Retinal pigment epithelial cell (primary cell): ENCODE results near the gene MICB.
"Not testable (repeated sequence)": the region's sequence is repeated elsewhere in the genome, so short reads cannot be mapped to it uniquely, and the experiment has no call there.

Experiments used
- DNase-seq: peaks from one replicate; pipeline ENCODE4 v3.0.0-alpha.2; 2010; ENCODE audit warnings: low read depth
- H3K4me3 ChIP-seq: 2 replicates; pipeline ENCODE4 v1.5.1; 2011; ENCODE audit warnings: mild to moderate bottlenecking, low read length, control low read depth, moderate library complexity
- TF ChIP-seq, protein P1 (sequence below): conservative IDR thresholded peaks from 2 replicates; pipeline ENCODE4 v1.5.1; 2011; ENCODE audit warnings: low read depth, low read length, control low read depth, inconsistent platforms

Gene MICB

DNA sequence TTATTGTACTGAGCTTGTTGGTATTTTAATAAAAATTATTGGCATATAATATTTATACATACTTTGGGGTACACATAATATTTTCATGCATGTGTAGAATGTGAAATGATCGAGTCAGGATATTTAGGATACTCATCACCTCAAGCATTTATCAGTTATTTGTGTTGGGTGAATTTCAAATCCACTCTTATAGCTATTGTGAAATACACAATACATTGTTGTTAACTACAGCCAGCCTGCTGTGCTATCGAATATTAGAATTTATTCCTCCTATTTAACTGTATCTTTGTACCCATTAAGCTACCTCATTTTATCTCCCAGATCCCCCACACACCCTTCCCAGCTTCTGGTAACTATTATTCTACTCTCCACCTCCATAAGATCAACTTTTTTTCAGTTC is 14.6 kb upstream of the MICB start:
- H3K4me3 ChIP-seq = no peak overlapping the region
- no peak for DNase-seq
- TF ChIP-seq, protein P1, sequence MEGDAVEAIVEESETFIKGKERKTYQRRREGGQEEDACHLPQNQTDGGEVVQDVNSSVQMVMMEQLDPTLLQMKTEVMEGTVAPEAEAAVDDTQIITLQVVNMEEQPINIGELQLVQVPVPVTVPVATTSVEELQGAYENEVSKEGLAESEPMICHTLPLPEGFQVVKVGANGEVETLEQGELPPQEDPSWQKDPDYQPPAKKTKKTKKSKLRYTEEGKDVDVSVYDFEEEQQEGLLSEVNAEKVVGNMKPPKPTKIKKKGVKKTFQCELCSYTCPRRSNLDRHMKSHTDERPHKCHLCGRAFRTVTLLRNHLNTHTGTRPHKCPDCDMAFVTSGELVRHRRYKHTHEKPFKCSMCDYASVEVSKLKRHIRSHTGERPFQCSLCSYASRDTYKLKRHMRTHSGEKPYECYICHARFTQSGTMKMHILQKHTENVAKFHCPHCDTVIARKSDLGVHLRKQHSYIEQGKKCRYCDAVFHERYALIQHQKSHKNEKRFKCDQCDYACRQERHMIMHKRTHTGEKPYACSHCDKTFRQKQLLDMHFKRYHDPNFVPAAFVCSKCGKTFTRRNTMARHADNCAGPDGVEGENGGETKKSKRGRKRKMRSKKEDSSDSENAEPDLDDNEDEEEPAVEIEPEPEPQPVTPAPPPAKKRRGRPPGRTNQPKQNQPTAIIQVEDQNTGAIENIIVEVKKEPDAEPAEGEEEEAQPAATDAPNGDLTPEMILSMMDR = no peak

DNA sequence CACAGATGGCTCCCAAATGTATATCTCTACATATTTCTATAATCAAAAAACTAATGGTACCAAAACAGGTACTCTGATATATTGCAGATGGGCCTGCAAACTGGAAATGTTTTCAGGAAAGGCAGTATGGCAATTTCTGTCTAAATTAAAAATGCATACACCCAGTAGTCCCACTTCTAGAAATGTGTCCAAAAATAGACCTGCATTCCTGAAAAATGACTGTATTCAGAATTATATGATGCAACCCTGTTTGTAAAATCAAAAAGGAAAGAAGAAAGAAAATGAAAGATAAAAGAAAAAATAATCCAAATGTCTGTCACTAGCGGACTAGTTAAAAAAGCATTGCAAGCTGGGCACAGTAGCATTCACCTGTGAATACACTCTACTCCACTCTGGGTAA is 12.9 kb upstream of the MICB start:
- no peak for DNase-seq
- H3K4me3 ChIP-seq = no peak overlapping the region
- TF ChIP-seq, protein P1 = no peak

DNA sequence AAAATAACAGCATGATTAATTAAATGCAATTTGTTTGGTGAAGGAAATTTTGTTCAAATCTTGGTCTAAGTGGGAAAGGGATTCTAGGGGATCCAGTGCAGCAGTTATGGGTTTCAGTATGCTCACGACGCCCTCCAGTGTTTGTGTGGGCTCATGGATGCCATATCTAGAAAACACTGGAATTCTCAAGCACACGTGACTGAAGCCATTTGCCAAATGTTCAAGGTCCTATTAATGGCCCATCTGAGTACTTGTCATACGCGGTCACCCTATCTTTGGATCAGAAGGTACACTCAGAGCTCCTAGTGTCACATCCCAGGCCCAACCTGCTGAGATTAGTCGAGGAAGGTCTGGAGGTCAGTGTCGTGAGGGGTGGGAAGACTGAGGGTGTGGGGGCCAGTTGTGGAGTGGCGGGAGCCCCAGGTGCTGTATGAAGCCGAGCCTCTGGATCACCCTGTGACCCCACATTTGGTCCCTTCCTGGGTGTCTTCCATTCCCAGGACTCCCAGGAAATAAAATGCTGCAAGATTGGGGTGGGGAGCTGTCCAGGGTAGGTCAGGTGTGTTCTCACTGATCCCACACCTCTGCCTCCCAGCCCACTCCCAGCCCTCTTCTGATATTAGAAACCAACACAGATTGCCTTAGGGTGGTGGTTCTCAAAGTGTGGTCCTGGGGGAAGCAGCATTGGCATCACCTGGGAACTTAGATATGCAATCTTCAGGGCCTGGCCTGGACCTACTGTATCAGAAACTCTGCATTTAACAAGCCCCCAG is 11.7 kb upstream of the MICB start:
- not testable (repeated sequence) for DNase-seq, H3K4me3 ChIP-seq

DNA sequence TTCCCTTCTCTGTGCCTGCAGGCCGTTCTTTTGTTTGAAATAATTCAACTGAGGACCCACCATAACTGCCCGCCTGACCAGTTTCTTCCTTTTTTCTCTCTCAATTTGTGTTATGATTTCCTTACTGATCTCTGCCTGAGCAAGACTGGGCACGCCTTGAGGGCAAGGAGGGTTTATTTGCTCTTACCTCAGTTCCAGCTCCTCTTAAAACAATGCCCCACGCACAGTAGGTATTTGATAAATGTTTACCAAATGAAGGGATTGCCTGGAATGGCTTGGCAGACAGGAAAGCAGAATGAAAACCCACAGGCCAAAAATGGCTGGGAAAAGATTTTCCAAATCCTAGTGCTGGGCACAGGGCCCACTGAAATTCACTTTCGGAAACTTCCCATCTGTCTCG is 10.3 kb upstream of the MICB start:
- not testable (repeated sequence) for DNase-seq

DNA sequence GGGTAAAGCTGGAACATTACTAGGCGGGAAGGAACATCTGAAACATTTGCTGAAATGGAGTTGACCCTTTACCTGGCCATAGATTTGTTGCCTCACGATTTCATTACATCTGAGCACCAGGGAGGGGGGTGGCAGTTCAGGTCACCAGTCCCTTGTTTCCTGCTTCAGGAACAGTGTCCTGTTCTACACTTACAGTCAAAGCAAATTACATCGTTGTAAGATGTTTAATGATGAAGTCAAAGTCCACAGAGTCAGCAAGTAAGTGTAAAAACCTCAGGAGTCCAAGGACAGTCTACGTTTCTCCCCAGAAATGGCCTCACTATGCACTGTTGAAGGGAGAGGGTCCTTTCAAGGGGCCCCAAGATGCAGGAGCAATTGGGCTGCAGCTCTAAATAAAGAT is 8.9 kb upstream of the MICB start:
- TF ChIP-seq, protein P1 = no peak

More for the DNA sequence above, 10.3 kb upstream of the MICB start:
- not testable (repeated sequence) for H3K4me3 ChIP-seq

DNA sequence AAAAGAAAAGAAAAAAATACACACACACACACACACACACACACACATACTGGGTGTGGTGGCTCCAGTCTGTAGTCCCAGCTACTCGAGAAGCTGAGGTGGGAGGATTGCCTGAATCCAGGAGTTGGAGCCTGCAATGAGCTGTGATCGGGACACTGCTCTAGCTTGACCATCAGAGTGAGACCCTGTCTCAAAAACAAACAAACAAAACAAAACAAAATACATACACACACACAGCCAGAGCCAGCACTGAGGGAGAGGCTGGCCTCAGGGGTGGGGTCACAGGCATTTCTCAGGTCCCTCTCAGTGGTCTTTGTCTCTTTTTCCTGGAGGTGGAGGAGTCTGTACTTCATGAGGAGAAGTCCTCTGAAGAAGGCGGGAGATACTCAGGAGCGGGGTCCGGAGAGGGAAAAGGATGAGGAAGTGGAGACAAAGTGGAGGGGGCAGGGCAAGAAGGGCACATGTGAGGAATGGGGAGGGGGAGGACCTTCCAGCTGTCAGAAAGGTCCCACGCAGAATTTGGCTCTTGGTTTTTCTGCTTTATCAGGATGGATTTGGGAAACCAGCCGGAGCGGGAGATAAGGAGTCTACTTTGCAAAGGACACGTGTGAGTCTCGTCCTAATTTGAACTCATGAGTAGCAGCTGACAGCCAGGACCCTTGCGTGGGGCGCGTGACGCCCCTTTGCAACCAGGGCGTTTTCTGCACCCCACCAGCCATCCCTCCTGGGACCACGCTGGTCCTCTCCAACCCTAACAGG is 7.7 kb upstream of the MICB start:
- TF ChIP-seq, protein P1 = no peak
- no peak for DNase-seq
- H3K4me3 ChIP-seq = no peak overlapping the region

More for the DNA sequence above, 8.9 kb upstream of the MICB start:
- no peak overlapping the region for H3K4me3 ChIP-seq
- no peak for DNase-seq

DNA sequence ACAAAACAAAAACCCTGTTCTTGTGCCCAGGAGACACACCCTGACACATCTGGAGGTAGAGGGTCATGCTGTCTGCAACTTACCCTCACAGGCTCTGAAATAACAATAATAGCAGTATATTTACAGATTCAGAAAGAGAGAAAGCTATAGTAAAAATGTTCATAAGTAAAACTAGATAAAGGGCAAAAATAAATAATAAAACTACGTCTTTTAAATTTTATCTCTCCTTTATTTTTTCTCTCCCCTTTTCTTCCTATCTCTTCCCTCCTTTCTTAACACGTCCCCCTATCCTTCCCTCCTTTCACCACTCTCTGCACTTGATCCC is 4.4 kb upstream of the MICB start:
- peak overlapping the region; percentile 66 for H3K4me3 ChIP-seq
- not testable (repeated sequence) for DNase-seq

DNA sequence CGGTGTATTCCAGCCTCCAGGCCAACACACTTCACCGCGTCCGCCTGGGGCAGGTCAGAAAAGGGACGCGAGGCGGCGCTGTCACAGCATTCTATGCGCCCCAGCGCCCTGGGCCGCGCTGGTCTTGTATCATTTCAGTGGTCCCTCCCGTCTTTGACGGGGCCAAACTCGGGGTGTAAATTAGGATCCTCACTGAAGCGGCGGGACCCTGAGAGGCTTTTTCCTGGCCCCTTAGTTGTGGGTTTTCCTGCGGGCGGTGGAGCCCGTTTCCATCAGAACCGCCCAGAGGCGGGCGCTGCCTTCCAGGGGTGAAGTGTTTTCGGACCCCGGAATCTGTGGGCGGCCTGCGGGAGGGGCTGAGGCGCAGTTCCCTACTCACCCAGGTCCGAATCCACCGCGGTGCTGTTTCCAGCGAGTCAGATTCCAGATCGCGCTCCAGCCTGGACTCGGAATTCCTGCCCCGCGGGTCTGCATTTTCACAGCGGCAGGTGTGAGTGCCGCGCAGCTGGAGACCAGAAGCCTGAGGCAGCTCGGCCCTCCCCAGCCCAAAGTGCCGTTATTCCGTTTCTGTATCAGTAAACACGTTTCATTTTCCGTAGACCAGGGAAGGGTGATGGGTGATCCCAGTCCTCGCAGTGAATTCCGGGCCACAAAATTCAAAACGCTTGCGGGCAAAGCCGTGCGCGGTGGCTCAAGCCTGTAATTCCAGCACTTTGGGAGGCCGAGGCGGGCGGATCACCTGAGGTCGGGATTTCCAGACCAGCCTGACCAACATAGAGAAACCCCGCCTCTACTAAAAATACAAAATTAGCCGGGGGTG is 3.9 kb upstream of the MICB start:
- no peak for DNase-seq
- H3K4me3 ChIP-seq = peak overlapping the region; percentile 66
- TF ChIP-seq, protein P1 = peak; percentile 81
